GM10248 (cell line): ENCODE results near the gene TRIM29.

Experiments
- CTCF ChIA-PET: fragments of 300-600 bp; sonication (Branson Sonifier 250); formaldehyde crosslinking; extraction: SDS; loops from one replicate; lab custom pipeline; 2021; ENCODE audit warnings: antibody characterized with exemption; lab: Yijun Ruan, JAX
- POLR2A ChIA-PET: fragments of 350-650 bp; sonication (Branson Sonifier 250); formaldehyde crosslinking; extraction: SDS; loops from one replicate; lab custom pipeline; 2020; ENCODE audit warnings: antibody characterized with exemption; lab: Yijun Ruan, JAX
- DNase-seq: peaks from one replicate; pipeline ENCODE4 v3.0.0; 2012; ENCODE audit errors: extremely low spot score
- TF ChIP-seq, protein P1 (sequence below): IDR thresholded peaks from 2 replicates; pipeline ENCODE4 v1.5.1; 2012; ENCODE audit warnings: mild to moderate bottlenecking, low read depth; ENCODE audit errors: extremely low read depth, missing control alignments, control extremely low read depth

TRIM29 gene

DNA sequence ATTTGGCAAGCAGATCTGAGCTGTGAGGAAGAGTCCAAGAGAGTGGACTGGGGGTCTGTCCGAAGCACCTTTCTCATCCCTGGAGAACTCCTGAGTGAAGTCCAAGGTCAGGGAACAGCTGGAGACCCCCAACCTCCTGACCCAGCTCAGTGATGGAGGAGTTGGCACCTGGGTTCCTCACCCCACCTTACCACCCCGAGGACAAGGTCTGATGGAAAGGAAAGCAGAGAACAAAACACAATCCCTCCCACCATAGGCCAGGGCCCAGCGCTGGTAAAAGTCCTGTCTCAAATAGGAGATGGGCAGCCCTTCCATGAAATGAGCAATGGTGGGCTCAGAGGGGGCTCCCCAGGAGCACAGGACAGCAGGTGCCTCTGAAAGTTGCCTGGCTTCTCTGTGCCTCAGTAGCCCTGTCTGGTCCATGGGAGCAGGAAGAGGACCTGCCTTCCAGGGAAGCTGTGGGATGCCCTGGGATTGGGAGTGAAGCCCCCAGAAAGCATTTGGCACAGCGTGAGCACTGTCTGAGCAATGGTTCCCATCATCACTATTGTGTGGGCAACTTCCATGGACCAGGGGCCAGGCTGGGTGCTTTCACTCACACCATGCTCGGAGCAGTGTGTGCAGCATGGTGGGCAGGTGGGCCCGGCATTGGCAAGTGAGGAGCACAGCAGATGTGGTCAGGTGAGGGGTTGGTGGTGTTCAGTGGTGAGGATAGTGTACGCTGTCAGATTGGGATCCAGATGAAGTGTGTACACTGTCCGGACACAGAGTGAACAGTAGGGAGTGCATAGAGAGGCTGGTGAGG lies 7.5 kb downstream of the TRIM29 start:
- no peak for DNase-seq
- ChIA-PET CTCF (interaction anchor here (1.0 kb wide), 1 partner anchor 8 kb away, joined by 3 read pairs; no protein-coding TSS in a partner anchor), POLR2A (no interaction called here)
- TF ChIP-seq, protein P1, sequence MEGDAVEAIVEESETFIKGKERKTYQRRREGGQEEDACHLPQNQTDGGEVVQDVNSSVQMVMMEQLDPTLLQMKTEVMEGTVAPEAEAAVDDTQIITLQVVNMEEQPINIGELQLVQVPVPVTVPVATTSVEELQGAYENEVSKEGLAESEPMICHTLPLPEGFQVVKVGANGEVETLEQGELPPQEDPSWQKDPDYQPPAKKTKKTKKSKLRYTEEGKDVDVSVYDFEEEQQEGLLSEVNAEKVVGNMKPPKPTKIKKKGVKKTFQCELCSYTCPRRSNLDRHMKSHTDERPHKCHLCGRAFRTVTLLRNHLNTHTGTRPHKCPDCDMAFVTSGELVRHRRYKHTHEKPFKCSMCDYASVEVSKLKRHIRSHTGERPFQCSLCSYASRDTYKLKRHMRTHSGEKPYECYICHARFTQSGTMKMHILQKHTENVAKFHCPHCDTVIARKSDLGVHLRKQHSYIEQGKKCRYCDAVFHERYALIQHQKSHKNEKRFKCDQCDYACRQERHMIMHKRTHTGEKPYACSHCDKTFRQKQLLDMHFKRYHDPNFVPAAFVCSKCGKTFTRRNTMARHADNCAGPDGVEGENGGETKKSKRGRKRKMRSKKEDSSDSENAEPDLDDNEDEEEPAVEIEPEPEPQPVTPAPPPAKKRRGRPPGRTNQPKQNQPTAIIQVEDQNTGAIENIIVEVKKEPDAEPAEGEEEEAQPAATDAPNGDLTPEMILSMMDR, result no peak

DNA sequence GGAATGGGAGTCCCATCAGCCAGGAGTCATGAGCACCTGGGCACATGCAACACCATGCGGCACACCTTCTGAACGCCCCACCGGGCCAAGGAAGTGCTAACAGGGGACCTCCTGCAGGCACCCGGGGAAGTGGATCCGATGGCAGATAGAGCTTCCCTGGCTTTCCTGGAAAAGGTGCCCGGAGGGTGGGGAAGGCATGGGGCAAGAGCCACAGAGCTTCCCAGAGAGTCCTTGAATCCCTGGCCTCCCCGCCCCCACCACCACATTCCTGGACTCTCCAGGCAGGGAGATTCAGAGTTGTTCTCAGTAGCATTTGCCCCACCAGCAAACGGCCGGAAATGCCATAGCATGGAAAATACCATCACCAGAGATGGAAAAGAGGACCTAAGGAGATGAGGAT lies 8.3 kb downstream of the TRIM29 start:
- TF ChIP-seq, protein P1, result no peak
- ChIA-PET POLR2A (no interaction called here), CTCF (interaction anchor here (0.8 to 1.7 kb wide), 3 partner anchors 40 to 173 kb away, joined by 3 read pairs; no protein-coding TSS in a partner anchor)
- no peak for DNase-seq

DNA sequence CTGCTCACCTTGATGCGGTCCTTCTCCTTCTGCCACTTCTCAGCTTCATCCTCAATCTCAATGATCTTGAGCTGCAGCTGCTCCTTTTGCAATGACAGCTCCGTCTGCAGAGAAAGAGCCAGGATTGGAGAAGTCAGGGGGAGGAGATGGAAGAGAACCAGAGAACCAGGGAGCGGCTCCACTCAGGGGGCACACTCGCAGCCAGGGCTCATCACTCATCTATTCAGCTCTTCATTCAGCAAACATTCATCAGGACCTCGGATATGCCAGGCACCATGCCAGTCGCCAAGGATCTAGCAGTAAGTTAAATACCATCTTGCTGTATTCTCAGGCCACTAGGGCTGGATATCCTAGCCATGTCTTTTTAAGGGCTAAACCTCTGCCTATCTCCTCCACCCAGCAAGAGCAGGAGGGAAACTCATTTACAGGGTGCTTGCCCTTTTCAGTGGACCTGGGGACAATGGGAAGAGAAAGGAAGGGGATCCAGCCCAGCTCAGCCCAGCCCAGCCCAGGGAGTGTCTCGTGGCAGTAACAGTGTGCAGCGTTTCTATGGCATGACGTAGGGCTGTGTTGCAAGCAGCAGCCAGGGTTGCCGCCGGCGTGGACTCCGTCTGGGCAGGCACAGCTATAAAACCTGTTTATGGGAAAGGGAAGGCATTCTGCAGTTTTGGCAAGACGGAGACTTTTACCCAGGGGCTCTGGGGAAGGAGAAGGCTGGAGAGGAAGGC lies 9.4 kb downstream of the TRIM29 start:
- TF ChIP-seq, protein P1, result no peak
- POLR2A ChIA-PET, result no interaction called here
- CTCF ChIA-PET, result interaction anchor here (0.8 to 1.7 kb wide), 3 partner anchors 41 to 174 kb away, joined by 3 read pairs; no protein-coding TSS in a partner anchor
- DNase-seq, result no peak

DNA sequence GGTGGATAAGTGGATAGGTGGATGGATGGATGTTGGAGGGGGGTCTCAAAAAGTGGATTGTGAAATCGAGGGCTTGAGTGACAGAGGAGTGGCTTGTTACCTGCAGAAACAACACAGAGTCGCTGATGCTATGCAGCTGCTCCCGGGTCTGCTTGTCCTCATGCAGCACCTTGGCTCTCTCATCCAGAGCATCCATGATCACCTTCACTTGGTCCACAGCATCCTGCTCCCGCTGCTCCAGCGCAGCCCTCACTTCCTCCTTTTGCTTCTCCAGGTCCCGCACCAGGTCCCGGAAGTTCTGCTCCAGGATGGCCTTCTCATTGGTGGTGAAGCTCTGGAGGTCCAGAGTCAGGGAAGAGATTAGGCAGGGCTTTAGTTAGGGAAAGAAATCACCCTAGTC lies 10.7 kb downstream of the TRIM29 start:
- TF ChIP-seq, protein P1, result no peak
- ChIA-PET CTCF (no interaction called here), POLR2A (no interaction called here)
- DNase-seq, result no peak

DNA sequence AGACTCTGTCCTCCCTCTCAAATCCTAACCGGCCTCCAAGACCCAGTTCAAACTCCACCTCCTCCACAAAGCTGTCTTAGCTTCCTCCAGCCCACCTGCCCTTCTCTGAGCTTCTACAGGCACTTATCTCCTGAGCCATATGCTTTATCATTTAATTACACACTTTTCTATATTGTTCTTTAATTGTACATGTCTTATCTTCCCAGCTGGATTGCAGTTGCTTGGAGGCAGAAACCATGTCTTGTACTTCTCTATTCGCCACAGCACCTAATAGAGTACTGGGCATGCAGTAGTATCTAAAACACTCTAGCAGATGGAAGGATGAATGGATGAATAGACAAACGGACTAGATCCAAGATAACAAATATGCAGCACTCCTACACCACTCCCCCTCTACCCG lies 11.3 kb downstream of the TRIM29 start:
- POLR2A ChIA-PET, result no interaction called here
- TF ChIP-seq, protein P1, result no peak
- no peak for DNase-seq
- CTCF ChIA-PET, result interaction anchor here (1.5 kb wide), 1 partner anchor 19 kb away, joined by 5 read pairs; no protein-coding TSS in a partner anchor

DNA sequence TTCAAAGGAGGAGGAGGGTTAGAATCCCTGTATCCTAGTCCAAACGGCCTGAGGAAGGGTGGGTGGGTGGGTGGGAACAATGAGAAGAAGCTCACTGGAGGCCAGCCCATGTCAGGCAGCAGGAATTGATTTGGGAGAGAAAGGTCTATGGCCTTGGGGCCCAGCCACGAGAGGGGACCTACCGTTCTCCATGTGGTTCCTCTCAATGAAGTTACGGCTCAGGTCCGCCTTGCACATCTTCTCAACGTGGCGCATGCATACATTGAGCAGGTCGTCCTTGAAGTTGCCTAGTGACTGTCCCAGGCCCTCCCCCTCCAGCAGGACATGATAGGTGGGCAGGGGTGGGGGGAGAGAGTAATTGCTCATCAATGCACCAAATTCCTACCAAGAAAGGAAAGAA lies 12.4 kb downstream of the TRIM29 start:
- ChIA-PET CTCF (interaction anchor here (1.5 kb wide), 1 partner anchor 18 kb away, joined by 5 read pairs; no protein-coding TSS in a partner anchor), POLR2A (no interaction called here)
- no peak for DNase-seq
- TF ChIP-seq, protein P1, result no peak
